Measurements from ENCODE around the gene DIP2B.
"Not testable (repeated sequence)": the region's sequence is repeated elsewhere in the genome, so short reads cannot be mapped to it uniquely, and the experiment has no call there.

Gene DIP2B

DNA sequence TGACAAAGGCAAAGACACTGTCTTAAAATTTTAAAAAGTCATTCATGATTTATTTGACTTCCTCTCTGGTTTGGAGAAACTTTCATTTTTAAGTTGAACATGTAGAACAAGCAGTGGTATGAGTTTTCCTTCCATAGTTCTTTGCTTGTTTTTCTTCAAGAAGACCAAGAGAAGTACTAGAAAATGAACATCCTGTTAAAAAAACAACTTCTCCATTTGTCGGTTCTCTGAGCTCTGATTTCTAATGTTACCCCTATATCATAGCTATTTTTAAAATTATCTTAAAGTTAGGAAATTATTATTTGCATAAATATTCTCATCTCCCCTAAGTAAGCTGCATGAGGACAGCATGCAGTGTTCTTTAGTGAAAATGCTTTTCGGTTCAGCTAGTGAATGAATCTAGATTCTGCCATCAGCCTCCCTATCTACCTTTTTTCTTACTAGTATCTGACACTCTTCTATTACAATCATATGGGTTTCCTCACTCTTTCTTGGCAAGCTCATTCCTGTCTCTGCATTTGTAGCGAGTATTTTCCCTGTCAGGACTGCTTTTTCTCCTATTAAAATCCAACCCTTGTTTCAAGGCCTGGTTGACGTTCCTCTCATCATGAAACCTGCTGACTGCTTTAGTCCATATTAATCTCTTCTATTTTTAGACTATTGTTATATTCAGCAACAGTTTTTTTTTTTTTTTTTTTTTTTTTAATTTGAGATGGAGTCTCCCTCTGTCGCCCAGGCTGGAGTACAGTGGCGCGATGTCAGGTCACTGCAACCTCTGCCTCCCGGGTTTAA is 15.8 kb downstream of the DIP2B start:
- no peak for DNase-seq (ENCODE audit: low read depth)

DNA sequence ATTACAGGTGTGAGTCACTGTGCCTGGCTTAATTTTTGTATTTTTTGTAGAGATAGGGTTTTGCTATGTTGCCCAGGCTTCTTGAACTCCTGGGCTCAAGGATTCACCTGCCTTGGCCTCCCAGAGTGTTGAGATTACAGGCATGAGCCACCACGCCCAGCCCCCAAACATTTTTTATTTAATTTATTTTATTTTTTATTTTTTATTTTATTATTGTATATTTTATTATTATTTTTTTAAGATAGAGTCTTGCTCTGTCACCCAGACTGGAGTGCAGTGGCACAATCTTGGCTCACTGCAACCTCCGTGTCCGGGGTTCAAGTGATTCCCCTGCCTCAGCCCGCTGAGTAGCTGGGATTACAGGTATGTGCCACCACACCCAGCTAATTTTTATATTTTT is 17.0 kb downstream of the DIP2B start:
- not testable (repeated sequence) for DNase-seq (ENCODE audit: low read depth)

DNA sequence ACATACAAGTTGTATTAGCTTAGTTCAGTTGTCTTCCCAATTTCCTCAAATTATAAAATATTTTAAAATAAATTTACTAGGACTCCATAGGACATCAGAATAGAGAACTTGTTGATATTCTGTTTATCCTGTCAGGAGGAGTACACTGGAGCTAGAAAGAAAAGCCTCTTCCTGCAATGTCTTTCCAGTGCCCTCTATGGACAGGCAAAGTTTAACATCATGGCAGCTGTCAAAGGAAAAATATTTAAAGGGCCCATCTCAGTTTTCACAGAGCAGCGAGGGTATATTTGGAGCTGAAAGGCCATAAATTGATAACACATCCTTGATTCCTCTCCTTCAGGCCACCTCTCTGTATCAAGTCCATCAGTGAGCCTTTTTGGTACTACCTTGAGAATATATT is 19.0 kb downstream of the DIP2B start:
- DNase-seq (ENCODE audit: low read depth), result no peak

DNA sequence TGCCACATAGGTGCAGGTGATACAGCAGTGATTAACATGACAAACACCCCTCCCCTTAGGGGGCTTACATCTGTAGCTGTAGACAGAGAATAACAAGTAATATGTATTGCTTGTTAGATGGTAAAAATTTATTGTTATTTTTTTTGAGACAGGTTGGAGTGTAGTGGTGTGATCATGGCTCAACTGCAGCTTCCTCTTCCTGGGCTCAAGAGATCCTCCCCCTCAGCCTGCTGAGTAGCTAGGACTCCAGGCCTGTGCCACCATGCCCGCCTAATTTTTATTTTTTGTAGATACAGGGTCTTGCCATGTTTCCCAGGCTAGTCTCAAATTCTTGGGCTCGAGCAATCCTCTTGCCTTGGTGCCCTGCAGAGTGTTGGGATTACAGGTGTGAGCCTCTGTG is 19.8 kb downstream of the DIP2B start:
- no peak for DNase-seq (ENCODE audit: low read depth)

DNA sequence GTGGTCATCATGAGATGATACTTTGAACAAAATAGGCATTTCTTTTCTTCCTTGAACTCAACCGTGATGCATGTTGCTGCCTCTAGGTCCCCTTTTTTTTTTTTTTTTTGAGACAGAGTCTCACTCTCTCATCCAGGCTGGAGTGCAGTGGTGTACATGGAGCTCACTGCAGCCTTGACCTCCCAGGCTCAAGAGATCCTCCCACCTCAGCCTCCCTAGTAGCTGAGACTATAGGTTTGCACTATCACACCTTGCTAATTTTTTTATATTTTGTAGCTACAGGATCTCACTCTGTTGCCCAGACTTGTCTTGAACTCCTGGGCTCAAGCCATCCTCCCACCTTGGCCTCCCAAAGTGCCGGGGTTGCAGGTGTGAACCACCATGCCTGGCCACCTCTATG is 20.6 kb downstream of the DIP2B start:
- DNase-seq (ENCODE audit: low read depth), result no peak

DNA sequence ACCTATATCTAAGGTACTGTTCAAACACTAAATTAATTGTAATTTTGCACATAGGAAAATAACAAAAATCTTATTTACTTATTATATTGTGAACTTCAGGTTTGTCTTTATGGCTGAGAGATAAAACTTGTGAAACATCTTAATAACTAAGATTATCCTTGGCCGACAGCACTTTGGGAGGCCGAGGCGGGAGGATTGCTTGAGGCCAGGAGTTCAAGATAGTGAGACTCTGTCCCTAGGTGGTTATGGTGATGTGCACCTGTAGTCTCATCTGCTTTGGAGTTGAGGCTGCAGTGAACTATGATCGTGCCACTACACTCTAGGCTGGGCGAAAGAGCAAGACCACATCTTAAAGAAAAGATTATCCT is 22.6 kb downstream of the DIP2B start:
- DNase-seq (ENCODE audit: low read depth), result no peak

DNA sequence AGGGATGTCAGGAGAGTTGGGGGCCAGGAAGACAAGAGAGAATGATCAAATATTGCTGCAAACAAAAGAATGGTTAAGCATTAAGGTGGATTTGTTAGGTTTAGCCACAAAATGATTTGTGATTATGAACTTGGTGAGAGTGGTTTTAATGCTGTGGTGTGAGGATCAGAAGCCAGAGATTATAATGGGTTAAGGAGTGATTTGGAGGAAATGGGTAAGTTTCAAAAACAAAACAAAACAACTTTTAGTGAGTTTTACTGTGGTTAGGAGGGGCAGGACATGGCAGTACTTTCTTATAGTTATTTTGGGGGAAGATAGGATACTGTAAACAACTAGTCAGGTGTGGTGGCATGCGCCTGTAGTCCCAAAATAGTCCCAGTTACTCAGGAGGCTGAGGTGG is 24.0 kb downstream of the DIP2B start:
- DNase-seq (ENCODE audit: low read depth), result no peak

DNA sequence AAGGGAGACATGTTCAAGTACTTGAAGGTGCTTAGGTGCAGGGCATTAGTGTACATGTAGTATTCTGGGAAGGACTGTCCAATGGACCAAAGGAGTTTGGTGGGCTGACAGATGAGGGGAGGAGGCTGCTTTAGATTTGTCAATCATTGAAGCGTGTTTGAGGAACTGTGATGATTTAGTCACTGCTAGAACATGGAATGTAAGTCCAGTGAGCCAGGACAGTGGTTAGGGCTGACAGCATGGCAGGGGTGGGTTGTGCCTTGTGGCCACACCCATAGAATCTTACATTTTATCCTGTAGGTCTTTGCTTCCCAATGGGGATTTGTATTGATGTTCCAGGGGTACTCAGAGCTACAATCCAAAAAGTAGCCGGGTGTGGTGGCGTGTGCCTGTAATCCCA is 24.6 kb downstream of the DIP2B start:
- no peak for DNase-seq (ENCODE audit: low read depth)

DNA sequence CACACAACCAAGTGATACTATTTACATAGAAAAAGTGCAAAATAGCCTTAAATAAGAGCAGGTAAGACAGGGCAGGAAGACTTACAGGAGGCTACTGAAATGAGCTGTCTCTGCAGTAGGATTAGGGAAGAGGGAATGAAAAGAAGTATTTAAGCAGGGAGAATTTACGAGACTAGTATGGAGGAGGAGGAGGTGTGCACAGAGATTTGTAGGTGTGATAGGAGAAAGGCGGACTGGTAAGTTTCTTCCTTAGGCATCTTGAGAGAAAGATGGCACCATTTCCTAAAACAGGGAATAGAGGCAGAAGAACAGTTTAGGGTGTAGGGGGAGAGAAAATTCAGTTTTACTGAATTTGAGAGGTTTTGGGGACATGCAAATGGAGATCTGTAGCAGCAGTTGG is 25.7 kb downstream of the DIP2B start:
- no peak for DNase-seq (ENCODE audit: low read depth)

DNA sequence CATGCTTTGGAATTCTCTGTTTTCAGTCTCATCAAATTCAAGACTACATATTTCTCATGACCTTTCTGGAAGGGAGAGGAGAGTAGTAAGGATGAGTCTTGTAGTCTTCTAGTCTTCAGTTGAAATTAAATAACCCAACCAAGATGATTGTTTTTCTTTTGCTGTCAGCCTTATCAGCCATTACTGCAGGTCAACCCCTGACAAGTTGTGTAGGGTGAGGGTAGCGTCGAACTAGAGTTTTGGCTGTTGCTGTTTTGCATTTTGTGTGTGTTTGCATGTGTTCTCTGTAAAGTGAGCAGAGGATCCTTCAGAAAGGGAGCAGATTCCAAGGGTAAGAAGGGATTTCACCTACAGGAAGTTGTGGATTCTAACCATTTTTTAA is 28.4 kb downstream of the DIP2B start:
- no peak for DNase-seq (ENCODE audit: low read depth)

DNA sequence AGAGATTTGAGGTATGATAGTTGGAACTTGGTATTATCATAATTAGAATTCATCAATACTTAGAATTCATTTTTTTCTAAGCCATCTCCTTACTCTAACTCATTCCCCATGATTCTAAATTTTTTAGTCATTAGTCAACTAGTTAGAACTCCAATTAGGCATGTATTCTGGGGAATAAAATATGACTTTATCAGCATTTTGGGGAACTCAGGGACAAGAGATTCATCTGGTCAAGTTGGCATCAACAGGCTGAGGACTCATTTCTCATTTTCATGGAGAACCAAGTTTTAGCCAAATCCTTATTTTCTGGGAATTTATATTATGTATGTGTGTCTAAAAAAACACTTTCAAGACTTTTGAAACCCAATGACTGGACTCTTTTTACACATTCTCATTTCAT is 29.2 kb downstream of the DIP2B start:
- no peak for DNase-seq (ENCODE audit: low read depth)

DNA sequence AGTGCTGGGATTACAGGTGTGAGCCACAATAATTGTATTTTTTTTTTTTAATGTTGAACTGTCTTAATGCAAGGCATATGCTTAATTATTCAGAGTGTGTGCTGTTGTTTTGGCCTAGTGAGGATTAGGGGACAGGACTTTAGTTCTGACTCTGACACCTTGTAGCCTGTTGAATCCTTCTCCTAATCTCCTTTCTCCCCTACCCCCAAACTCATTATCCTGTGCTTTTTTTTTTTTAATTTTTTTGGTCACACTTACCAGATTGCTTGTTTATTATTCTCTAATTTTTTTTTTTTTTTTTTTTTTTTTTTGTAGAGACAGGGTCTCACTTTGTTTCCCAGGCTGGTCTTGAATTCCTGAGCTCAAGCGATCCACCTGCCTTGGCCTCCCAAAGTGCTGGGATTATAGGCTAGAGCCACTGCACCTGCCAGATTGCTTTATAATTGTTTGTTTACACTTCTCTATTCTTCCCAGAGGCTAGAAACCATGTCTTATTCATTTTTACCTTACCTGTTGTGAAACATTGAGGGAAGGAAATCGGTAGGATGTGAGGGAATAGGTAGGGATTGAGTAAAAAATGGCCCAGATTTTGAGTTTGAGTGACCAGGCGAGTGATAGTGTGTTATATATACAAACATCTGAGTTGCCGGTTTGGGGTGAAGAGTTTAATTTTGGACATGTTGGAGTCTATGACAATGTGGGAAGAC is 32.2 kb downstream of the DIP2B start:
- DNase-seq (ENCODE audit: low read depth), result no peak

DNA sequence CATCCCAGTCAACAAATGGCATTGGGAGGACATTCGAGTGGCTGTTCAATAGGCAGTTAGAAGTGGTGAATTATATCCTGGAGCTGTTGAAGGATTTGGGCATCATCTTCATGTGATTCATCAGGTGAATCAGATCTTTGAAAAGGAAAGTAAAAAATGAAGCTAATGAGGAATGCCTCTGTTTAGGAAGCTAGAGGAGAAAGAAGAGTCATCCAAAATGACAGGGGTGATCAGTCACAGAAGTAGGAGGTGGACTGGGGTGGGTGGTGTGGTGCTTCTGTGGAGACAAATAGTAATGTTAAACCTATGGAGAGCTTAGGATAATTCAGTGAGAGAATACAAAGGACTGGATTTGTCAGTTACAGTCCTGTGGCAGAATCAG is 32.7 kb downstream of the DIP2B start:
- no peak for DNase-seq (ENCODE audit: low read depth)

DNA sequence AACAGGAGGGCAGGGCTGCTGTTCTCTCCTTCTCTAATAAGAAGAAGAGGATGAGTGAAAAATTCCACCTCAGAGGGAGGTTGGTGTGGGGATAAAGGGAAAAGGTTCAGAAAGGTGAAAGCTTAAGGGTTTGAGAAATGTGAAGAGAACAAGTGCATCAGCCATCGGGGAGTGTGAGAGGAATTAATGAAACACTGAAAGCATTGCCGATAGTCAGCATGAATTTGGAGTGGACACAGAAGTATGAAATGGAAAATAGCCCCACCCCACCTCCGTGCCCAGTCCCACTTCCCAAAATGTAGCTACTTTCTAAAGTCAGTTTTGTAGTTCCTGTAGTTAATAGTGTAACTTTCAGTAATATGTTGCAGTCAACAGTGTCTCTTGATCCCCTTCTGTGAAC is 33.4 kb downstream of the DIP2B start:
- no peak for DNase-seq (ENCODE audit: low read depth)

DNA sequence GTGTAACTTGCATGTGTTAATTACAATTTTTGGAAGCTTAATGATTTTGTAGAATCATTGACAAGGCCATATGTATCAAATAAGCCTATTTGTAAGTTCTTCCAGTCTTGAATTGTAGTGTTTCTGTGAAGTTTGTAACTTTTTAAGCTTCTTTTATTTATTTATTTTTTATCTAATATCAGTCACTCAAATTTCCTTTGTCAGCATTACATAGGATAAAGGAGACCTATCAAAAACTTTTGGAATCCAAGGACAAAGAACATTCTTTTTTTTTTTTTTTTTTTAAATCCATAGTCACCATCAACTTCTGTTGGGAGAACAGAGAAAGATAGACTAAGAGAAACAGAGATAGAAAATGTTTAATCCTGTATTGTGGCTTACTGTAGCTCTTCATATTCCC is 36.4 kb downstream of the DIP2B start:
- DNase-seq (ENCODE audit: low read depth), result no peak

DNA sequence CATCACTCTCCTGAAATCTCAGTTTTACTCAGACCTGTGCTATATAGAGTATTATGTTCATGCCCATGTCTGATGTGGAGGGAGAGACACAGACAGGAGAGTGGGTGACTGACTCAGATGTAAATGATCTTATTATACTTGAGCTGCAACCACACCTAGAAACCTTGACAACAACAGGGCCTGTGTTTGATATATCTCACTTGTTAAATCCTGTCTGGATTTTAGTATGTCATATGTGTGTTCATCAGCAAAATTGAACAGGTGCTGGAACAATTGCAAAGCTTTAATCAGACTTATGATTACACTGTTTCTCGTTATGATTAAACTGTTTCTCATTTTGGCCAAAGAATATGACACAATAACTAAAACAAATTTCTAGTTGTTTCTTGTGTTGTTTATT is 37.7 kb downstream of the DIP2B start:
- DNase-seq (ENCODE audit: low read depth), result peak; percentile 33

DNA sequence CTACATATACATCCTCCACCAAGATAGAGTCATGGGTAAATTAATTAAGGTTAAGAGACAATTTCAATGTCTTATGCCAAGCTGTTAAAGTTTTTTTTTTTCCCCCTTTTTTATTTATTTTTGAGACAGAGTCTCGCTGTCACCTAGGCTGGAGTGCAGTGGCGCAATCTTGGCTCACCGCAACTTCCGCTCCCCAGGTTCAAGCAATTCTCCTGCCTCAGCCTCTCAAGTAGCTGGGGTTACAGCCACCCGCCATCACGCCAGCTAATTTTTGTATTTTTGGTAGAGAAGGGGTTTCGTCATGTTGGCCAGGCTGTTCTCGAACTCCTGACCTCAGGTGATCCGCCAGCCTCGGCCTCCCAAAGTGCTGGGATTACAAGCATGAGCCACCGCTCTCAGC is 38.4 kb downstream of the DIP2B start:
- not testable (repeated sequence) for DNase-seq (ENCODE audit: low read depth)

DNA sequence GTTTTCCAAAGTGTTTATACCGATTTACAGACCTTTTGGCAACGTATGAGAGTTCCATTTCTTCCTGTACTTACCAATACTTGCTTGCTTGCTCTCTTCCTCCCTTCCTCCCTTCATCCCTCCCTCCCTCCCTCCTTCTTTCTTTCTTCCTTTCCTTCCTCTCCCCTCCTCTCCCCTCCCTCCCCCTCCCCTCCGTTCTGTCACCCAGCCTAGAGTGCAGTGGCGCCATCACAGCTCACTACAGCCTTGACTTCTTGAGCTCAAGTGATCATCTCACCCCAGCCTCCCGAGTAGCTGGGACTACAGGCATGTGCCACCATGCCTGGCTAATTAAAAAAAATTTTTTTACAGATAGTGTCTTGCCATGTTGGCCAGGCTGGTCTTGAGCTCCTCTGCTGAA is 40.4 kb downstream of the DIP2B start:
- no peak for DNase-seq (ENCODE audit: low read depth)

DNA sequence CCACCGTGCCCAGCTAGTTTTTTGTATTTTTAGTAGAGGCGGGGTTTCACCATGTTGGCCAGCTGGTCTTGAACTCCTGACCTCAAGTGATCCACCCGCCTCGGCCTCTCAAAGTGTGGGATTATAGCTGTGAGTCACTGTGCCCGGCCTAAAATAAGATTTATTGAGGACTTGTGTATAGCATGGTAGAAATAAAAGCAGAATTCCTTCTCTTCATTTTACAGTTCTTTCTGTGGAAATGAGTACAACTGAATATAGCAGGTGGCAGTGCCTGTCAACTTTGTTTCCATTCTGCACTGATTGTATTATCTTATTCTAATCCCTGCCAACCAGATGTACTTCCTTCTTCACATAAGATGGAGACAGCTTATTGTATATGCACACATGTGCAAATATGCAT is 41.0 kb downstream of the DIP2B start:
- no peak for DNase-seq (ENCODE audit: low read depth)

DNA sequence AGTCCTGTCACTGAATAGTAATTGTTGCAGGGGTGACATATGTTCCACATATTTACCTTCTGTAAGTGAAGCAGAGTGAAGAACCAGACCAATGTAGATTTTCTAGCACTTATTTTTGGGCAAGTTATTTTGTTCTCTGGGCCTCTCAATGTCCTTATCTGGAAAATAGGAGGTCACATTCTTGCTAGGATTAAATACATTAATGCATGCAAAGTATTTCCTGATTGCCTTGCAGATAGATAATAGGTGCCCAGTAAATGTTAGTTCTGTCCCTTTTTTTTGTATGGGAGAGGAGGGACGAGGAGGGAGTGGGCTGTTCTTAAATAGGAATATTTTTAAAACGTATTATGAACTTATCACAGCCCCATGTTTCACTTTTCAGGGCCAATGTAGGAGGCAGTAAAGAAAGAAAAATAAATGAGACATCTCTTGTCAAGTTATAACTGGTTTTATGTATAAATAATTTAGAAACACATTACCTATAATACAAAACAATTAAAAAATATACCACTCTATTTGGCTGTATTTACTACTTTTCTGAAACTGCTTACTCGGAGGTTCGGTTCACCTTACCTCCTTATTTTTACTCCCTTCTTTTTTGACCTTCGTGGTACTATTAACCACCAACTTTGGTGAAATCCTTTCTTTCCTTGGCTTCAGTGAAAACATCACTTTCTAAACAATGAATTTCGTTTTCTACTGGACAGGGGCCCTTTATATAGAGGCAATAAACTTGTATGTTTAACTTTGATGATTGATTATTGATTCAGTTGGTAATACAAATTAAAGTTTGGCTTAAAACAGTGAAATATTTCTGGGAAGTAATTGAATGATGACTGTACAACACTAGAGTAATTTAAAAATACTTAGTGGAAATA is 41.9 kb downstream of the DIP2B start:
- no peak for DNase-seq (ENCODE audit: low read depth)

DNA sequence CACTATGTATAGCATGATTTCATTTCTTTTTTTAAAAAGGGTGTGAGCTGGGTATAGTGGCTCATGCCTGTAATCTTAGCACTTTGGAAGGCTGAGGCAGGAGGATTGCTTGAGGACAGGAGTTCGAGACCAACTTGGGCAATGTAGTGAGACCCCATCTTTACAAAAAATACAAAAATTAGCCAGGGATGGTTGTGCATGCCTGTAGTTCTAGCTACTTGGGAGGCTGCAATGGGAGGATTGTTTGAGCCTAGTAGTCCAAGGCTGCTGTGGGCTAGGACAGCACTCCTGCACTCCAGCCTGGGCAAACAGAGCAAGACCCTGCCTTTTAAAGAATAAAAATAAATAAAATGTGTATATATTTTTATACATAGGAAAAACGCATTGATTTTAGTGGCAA is 43.0 kb downstream of the DIP2B start:
- no peak for DNase-seq (ENCODE audit: low read depth)

DNA sequence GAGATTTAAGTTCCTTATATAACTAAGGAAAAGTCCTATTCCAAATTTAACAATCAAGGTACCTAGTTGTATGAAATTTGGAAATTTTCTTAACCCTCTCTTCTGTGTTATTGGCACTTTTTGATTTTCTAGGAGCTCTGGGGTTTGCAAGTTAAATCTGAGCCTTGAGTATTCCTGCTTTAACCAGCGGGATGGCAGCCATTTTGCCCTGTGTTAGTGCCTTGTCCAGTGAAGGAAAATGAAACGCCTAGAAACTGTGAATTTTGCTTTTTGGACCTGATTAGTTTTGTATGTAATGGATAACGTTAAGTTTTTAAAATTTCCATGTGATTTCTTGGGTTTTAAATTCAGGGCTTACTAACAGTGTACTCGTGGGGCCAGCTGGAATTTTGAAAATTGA is 45.1 kb downstream of the DIP2B start:
- DNase-seq (ENCODE audit: low read depth), result no peak
